Dermis blood vessel endothelial cell (primary cell): ENCODE data around the gene SERPINB11. TPM values are rescaled to one million over a fixed set of nuclear protein-coding genes. Genes with fewer than 3 reads are reported as not detected.
"Not testable (repeated sequence)": the region's sequence is repeated elsewhere in the genome, so short reads cannot be mapped to it uniquely, and the experiment has no call there.

Experiments
- DNase-seq: peaks from one replicate; pipeline ENCODE4 v3.0.0; 2010
- total RNA-seq: library from RNA; depleted of rRNA; stranded (reverse); fragments of >200 nt; gene quantifications from 2 replicates; pipeline ENCODE4 v1.2.3, GENCODE V29; 2014

SERPINB11 gene, protein sequence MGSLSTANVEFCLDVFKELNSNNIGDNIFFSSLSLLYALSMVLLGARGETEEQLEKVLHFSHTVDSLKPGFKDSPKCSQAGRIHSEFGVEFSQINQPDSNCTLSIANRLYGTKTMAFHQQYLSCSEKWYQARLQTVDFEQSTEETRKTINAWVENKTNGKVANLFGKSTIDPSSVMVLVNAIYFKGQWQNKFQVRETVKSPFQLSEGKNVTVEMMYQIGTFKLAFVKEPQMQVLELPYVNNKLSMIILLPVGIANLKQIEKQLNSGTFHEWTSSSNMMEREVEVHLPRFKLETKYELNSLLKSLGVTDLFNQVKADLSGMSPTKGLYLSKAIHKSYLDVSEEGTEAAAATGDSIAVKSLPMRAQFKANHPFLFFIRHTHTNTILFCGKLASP
- not detected in 2 replicates for total RNA-seq

DNA sequence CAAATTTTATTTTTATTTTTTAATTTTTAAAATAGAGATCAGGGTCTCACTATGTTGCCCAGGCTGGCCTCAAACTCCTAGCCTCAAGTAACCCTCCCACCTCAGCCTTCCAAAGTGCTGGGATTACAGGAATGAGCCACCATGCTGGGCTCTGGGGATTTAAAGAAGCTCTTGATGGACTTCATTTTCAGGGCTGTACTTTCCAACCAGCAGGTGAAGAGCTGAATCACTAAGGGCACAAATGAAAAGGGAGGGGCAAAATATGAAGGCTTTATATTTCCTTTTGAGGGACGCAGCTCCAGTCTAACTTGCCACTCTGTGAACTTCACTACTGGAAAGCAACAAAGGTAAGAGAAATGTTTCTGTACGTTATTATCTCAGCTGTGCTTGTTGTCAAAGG, at the start of gene SERPINB11:
SERPINB11 (plus strand) TSS at position 301 of the 400 bp plus-strand sequence. CDS start 7,234 bp downstream, outside the sequence.
- DNase-seq: no peak

DNA sequence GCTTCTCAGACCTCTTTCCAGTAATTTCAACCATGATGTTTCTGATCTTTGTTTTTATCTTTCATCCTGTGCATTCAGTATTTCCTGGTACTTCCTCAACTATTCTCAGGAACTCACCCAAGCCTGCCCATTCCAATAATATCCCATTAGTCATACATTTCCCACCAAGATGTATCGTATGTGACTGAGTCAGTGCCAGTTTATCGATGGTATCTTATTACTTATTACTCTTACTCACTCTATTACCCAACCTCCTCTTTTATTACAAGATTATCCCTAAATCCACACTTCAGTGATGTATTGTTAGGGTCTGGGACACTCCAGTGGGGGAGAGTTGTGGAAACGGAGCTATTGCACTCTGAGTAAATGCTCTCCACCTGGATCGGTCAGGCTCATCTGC, 43.8 kb upstream of the SERPINB11 start:
- not testable (repeated sequence) for DNase-seq

- DNase-seq: not testable (repeated sequence)
Measured at GRCh38 chr18:63661750-63662149, 41.0 kb upstream of the SERPINB11 start, which contains the start of gene SERPINB3. Gene SERPINB3, minus strand, starts transcription at chr18:63661893. Its CDS starts 677 bp downstream, at chr18:63661216.

- no peak for DNase-seq
Measured at GRCh38 chr18:63664571-63664970, 38.2 kb upstream of the SERPINB11 start.

GRCh38 chr18:63676526-63677323, 26.0 kb upstream of the SERPINB11 start:
- DNase-seq: no peak

- DNase-seq: no peak
Measured at GRCh38 chr18:63677500-63678225, 25.1 kb upstream of the SERPINB11 start.

GRCh38 chr18:63679820-63680606, 22.7 kb upstream of the SERPINB11 start:
- DNase-seq: no peak

GRCh38 chr18:63681449-63682340, 21.1 kb upstream of the SERPINB11 start:
- no peak for DNase-seq

- DNase-seq: no peak
Measured at GRCh38 chr18:63683152-63683551, 19.6 kb upstream of the SERPINB11 start.

DNA sequence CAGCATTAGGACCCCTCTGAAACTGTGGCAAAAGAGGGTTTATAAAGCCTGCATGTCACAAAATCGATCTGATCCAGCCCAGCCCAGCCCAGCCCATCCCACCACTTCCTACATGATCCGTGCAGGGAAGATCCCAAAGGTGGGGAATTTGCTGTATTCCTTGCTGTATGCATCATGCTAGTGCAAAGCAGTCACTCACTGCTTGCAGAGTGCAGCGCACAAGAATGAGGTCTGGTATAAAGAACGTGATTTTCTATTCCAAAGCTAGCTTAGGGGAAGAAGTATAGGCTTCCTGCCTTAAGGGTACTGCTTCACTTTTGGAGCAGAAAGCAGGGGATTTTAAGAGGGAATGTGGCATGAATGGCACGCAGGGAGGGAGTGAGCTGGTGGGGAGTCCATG, 18.9 kb upstream of the SERPINB11 start:
- DNase-seq: no peak

DNA sequence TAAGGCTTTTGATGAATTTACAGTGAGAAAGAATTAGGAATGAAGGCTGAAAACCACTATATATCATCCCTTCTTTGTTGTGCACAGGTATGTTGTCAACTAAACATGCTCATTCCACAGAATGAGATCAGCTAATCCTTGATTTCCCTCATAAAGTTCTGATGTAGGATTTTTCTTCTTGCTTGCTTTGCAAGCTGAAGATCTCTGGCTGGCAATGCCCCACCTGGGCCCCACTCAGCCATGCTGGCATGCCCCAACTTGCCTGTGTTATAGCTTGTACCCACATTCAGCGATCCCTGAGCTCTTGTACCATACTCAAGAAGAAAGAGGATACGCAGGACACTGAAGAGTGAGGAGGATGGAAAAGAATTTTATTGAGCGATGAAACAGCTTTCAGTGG, 18.0 kb upstream of the SERPINB11 start:
- no peak for DNase-seq

DNA sequence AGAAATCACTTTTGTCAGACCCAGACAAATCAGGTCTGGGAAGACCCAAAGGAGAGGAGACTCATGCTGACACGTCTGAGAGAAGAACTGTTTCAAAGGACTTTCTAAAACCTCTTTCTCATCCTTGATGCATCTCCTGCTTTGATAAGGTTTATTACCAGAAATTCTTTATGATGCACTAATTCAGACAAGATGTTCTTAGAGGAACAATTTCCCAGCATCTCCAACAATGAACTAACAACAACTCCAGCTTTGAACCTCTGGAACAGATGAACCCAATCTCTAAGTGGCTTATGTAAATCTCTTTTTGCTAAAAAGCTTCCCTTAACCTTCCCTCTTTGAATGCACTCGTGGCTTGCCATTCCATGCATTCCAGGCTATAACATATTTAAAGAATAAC, 15.9 kb upstream of the SERPINB11 start:
- no peak for DNase-seq

GRCh38 chr18:63689064-63689463, 13.7 kb upstream of the SERPINB11 start:
- DNase-seq: no peak

- no peak for DNase-seq
Measured at GRCh38 chr18:63697097-63697660, 5.6 kb upstream of the SERPINB11 start.

- no peak for DNase-seq
Measured at GRCh38 chr18:63700501-63700900, 2.3 kb upstream of the SERPINB11 start.

DNA sequence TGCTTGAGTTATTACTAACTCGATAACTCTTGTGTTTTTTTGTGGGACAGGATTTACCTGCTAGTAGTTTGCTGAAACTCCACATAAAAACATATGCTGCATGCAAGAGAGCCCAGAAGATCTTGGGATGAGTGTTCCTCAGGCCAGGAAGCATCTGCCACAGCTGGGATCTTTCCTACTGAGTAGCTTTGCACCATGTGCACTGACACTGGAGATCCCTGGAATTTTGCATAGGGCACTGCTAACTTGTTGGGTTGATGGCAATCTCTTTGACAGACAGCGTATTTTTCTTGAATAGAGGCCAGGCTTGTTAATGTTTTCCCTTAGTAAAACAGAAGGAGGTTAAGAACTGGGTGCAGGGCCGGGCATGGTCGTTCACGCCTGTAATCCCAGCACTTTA, 808 bp upstream of the SERPINB11 start:
- DNase-seq: no peak

GRCh38 chr18:63705401-63705800, 2.6 kb downstream of the SERPINB11 start:
- DNase-seq: no peak

DNA sequence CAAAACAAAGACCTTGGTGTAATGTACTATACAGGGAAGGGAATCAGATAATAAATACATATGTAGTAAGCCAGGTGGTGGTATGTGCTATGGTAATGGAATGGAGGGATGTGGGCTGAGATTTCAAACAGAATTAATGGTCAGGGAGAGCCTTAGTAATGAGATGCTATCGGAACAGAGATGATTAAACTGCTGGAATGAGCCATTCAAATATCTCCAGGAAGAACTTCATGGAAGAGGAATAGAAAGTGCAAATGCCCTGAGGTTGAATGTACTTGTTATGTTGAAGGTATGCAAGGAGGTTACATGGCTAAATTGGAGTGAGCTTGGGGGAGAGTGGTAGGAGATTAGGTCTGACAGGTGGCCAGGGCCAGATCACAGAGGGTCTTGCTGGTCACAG, 5.1 kb downstream of the SERPINB11 start:
- DNase-seq: no peak

DNA sequence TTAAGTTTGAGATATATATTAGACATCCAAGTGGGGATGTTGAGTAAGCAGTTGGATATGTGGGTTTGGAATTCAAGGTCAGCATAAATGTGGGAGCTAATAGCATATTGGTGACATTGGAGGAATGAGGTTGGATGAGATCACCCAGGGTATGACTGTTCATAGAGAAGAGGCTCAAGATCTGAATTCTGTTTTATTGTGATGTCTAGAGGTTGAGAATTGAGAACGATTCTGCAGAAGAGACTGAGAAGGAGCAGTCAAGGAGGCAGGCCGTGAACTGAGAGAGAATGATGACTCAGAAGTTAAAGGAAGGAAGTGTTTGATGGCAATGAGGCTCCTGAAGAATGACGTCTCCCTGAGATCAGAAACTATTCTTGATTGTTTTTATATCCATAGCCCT, 5.9 kb downstream of the SERPINB11 start:
- DNase-seq: no peak

- no peak for DNase-seq
Measured at GRCh38 chr18:63725682-63726480, 23.1 kb downstream of the SERPINB11 start.
